Left hindlimb (tissue), 1 donor: ENCODE data around the gene OR8K1.

Experiments used
- DNase-seq: peaks from one replicate; pipeline ENCODE4 v3.0.0-alpha.2; 2018

OR8K1 gene

DNA sequence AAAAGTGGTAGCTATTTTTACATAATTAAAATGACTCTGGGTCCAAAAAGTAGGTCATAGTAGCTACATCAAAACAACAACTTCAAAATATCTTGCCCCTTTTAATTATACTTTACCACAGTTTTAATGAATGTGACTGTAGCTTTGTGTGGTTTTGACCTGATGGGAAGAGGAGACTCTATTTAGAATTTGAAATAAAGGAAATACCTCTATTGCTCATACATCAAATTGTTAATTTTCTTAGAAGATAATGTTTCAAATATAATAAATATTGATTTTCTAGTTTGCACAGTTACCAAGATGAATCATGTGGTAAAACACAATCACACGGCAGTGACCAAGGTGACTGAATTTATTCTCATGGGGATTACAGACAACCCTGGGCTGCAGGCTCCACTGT is at the start of gene OR8K1:
Gene OR8K1 (plus strand): TSS at position 301 of the 400 bp plus-strand sequence. CDS start 0 bp downstream, at position 301.
- no peak for DNase-seq

DNA sequence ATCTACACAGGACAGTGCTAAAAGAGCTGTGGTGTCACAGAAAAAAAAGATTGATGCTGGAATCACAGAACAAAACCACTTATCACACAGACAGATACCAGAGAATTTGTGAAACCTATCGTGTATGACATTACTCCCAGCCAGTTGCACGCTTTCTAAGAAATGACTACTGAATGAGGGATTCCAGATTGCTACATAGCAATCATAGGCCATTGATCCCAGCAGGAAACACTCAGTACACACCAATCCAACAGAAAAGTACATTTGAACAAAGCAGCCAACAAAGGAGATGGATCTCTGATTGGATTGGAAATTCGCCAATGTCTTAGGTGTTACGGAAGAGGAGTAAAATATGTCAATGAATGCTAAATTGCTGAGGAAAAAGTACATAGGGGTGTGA is 48.9 kb upstream of the OR8K1 start:
- DNase-seq: no peak

DNA sequence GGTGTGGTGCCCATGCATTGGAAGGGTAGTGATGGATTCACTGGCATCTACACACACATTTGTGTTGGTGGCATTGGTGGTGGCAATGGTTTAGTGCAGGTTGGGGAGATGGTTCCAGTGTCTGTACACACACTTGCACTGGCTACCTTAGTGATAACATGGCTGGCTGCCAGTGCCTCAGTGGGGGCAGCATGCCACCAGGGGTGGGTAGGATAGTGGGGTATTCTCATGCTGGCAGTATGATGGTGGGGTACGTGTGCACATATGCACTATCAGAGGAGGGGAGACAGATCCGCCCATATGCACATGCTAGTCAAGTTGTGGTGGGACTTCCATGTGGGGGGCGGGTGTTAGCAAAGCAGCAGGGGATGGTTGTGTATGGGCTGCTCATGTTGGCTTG is 38.0 kb upstream of the OR8K1 start:
- no peak for DNase-seq

DNA sequence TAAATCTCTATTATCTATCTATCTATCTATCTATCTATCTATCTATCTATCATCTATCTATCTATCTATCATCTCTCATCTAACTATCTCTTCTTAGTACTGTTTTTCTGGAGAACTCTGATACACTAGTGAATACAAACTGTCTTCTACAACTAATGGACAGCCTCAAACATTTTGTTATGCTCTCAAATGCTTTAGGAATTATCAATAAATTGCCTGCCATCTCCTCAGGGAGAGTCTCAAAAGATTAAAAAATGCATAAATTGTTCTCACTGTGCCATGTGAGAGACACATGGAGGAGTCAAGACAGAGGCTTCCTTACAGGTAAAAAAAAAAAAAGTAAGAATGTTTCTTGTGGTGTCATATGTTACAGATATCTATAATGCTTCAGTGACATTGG is 31.0 kb upstream of the OR8K1 start, which contains the start of gene OR8K3:
Gene OR8K3 (plus strand): TSS at position 301 of the 400 bp plus-strand sequence. CDS start 3,163 bp downstream, outside the sequence.
- no peak for DNase-seq

DNA sequence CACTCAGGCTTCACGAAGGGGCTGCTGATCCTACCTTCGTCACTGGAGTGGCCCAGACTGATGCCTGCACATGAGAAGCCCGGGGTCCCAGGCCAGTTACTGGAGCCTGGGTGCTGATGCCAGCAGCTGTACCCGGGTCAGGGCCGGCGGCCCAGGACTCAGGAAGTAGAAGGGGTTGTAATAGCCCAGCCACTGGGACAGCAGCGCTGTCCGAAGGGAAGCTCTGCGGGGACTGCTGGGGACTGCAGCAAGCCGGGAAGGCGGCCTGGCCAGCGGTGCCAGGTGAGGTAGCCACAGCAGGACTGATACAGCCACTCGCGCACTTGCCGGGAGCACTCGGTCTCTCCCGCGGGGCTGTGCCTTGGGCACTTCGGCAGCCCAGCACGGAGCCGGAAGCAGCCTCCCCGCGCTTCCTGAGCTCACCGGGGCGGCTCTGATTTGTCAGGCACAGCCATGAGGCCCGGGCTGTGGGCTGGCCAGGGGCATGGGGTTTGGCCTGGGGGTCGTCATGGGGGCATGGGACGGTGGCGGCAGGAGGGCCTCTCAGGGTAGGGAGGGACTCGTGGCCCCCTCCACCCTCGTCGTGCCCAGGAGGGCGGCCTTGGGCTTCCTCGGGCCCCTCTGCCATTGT is 13.9 kb upstream of the OR8K1 start:
- DNase-seq: no peak

DNA sequence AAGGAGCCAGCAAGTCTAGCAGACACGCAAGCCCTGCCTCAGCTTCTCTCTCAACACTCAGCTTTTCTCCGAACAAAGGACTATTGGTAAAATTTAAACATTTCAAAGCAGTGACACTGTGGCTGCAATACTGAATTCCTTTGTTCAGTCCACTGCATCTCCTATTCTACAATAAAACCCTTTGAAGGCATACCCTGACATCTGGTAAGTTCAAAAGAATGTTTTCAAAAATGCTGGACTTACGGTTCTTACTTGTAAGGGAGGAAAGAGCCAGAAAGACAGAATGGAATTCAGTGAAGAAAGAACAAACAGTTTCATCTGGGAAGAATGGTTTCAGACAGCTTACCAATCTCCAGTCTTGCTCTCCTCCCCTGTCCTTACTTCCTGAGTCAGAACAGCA is 12.7 kb upstream of the OR8K1 start:
- no peak for DNase-seq

DNA sequence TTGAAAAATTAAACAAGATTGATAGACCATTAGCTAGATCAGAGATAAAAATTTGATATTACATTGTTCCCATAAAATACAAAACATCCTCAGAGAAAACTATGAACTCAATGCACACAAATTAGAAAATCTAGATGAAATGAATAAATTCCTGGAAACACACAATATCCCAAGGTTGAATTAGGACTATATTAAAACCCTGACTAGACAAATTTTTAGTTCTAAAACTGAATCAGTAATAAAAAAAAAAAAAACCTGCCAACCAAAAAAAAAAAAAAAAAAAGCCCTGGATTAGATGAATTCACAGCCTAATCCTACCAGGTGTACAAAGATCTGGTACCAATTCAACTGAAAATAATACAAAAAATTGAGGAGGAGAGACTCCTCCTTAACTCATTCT is 5.5 kb upstream of the OR8K1 start:
- no peak for DNase-seq

DNA sequence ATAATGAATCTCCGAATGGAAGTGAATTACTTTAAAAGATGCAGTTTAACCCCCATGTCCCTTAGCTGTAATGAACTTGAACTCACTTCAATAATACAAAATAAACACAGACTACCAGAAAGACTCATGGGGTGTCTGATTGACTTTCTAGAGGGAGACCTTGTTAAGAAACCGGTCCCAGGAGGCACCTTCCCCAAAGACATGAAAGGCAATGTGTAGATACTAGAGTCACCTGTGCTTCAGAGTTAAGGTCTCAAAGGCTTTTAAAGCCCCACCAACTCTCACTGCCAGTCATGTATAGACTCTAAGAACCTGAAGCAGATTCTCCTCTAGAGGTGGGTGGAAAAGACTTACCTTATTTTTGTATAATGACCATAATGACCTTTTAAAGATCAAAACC is 8.2 kb downstream of the OR8K1 start, which contains the start of gene OR8J1:
Gene OR8J1 (plus strand): TSS at position 301 of the 400 bp plus-strand sequence. CDS start 5,956 bp downstream, outside the sequence.
- no peak for DNase-seq

DNA sequence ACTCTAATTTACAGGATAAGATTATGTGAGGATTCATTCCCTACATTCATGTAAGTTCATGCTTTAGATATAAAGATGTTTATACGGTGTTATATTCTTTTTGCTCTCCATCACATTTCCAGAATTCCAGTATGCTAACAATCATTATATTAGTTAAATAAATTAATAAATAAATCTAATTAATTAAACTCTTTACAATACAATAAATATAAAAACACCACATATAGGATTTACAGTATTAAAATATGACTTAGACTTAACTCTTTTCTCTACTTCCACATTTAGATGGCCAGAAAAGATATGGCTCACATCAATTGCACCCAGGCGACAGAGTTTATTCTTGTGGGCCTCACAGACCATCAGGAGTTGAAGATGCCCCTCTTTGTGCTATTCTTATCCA is 29.5 kb downstream of the OR8K1 start, which contains the start of gene OR8U1:
Gene OR8U1 (plus strand): TSS at position 301 of the 400 bp plus-strand sequence. CDS start 0 bp downstream, at position 301.
- no peak for DNase-seq

DNA sequence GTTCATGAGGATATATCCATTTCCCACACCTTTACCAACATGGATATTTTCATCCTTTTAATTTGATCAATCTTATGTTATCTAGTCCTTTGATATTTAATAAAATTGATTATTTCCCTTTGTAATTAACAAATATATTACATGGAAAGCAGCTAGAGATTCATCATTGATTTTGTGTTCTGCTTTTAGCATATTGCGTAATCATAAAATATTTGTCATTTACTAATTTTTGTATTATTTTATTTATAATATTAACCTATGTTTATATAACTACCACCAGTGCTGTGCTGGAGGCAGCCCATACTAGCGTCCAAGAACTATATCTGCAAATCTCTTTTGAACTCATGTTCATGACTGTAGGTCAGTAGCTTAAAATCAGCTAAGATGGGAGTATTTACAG is 34.3 kb downstream of the OR8K1 start:
- no peak for DNase-seq

DNA sequence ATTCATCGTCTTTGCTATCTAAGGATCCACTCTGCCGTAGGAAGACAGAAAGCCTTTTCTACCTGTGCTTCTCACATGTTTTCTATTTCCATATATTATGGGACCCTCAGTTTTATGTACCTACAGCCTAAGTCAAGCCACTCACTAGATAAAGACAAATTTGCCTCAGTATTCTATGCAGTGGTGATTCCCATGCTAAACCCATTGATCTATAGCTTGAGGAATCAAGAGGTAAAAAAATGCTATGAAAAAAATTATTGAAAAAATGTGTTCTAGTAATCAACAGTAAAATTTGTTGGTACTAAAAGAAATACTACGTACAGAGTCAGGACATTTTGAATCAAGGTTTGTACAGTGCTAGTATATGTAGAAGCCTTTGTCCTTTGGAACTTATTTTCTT is 48.5 kb downstream of the OR8K1 start:
- no peak for DNase-seq

DNA sequence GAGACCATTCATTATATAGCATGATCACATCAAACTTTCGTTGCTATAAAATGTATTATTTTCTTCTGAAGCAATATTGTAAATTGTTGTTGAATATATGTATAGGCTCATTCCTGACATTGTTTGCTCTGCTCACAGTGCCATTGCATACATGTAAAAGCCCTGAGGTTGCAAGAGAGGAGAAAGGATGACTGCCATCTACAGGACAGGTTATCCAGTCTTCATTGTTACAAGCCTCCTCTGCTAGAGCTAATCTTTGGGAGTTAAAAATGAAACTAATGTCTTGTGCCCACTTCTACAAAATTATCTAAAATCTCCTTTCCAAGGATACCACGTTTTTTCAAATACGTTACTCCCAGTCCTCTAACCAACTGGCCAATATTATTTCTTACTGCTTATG is 50.2 kb downstream of the OR8K1 start:
- no peak for DNase-seq
